ENCODE measurements around the gene RBM14.
"Not testable (repeated sequence)": the region's sequence is repeated elsewhere in the genome, so short reads cannot be mapped to it uniquely, and the experiment has no call there.

The RBM14 gene

GRCh38 chr11:66595245-66595904 lies 21.1 kb upstream of the RBM14 start:
- no peak for DNase-seq (ENCODE audit: low read depth)

GRCh38 chr11:66598993-66599392 lies 17.4 kb upstream of the RBM14 start:
- DNase-seq (ENCODE audit: low read depth) = no peak

- no peak for DNase-seq (ENCODE audit: low read depth)
These were observed 16.2 kb upstream of the RBM14 start for GRCh38 chr11:66600219-66600618.

GRCh38 chr11:66600631-66601233 lies 15.7 kb upstream of the RBM14 start:
- no peak for DNase-seq (ENCODE audit: low read depth)

GRCh38 chr11:66603072-66603471 lies 13.4 kb upstream of the RBM14 start:
- no peak for DNase-seq (ENCODE audit: low read depth)

GRCh38 chr11:66604155-66604554 lies 12.3 kb upstream of the RBM14 start:
- no peak for DNase-seq (ENCODE audit: low read depth)

- DNase-seq (ENCODE audit: low read depth) = not testable (repeated sequence)
These were observed 9.8 kb upstream of the RBM14 start for GRCh38 chr11:66606608-66607007.

- no peak for DNase-seq (ENCODE audit: low read depth)
These were observed 9.2 kb upstream of the RBM14 start for GRCh38 chr11:66607126-66607834.

- DNase-seq (ENCODE audit: low read depth) = no peak
These were observed 6.5 kb upstream of the RBM14 start for GRCh38 chr11:66609721-66610617.

- no peak for DNase-seq (ENCODE audit: low read depth)
These were observed 4.0 kb upstream of the RBM14 start for GRCh38 chr11:66612458-66612857.

GRCh38 chr11:66614073-66614472 lies 2.4 kb upstream of the RBM14 start:
- no peak for DNase-seq (ENCODE audit: low read depth)

GRCh38 chr11:66617155-66617834 lies 865 bp downstream of the RBM14 start:
- DNase-seq (ENCODE audit: low read depth) = no peak

- DNase-seq (ENCODE audit: low read depth) = no peak
These were observed 2.7 kb downstream of the RBM14 start for GRCh38 chr11:66619080-66619554.

GRCh38 chr11:66624450-66624849 lies 8.0 kb downstream of the RBM14 start:
- DNase-seq (ENCODE audit: low read depth) = no peak

GRCh38 chr11:66625041-66625751 lies 8.8 kb downstream of the RBM14 start:
- DNase-seq (ENCODE audit: low read depth) = no peak

- DNase-seq (ENCODE audit: low read depth) = no peak
These were observed 9.3 kb downstream of the RBM14 start for GRCh38 chr11:66625752-66626149.

GRCh38 chr11:66626382-66626781 lies 10.0 kb downstream of the RBM14 start:
- no peak for DNase-seq (ENCODE audit: low read depth)

GRCh38 chr11:66626926-66627325 lies 10.5 kb downstream of the RBM14 start:
- no peak for DNase-seq (ENCODE audit: low read depth)

- DNase-seq (ENCODE audit: low read depth) = no peak
These were observed 11.7 kb downstream of the RBM14 start for GRCh38 chr11:66628061-66628603.

- no peak for DNase-seq (ENCODE audit: low read depth)
These were observed 12.9 kb downstream of the RBM14 start for GRCh38 chr11:66629356-66629755.

GRCh38 chr11:66631883-66632282 lies 15.5 kb downstream of the RBM14 start:
- no peak for DNase-seq (ENCODE audit: low read depth)

Data from activated T-cell treated with anti-CD3 and anti-CD28 coated beads for 24 hours (primary cell).